HCT116 (cell line): ENCODE data around the gene GP1BA. TPM values are rescaled to one million over a fixed set of nuclear protein-coding genes. Genes with fewer than 3 reads are reported as not detected.

ENCODE experiments used
- ATAC-seq: fragments of 200-7000 bp; cut with Tn5 transposase; 2 replicates; pipeline ENCODE4 v1.9.1; 2020; ENCODE audit warnings: mild to moderate bottlenecking, moderate library complexity
- BruUV-seq: library from RNA; stranded (reverse); fragments of 400-500 nt; replicated peaks from 2 replicates; lab custom pipeline; 2021; lab: Mats Ljungman, UMichigan
- CTCF ChIA-PET: fragments of 300-600 bp; sonication (Branson Sonifier 250); formaldehyde crosslinking; loops from one replicate; lab custom pipeline; 2021; ENCODE audit warnings: antibody characterized with exemption; lab: Charles Lee
- POLR2A ChIA-PET: fragments of 300-600, 350-600 bp; sonication (Branson Sonifier 250); formaldehyde crosslinking; loops from one replicate; lab custom pipeline; 2021; ENCODE audit warnings: antibody characterized with exemption; lab: Charles Lee
- RAD21 ChIA-PET, 2 experiments: fragments of 300-600 bp; sonication (Branson Sonifier 250); formaldehyde crosslinking; loops; one replicate each; lab custom pipeline; 2023; ENCODE audit warnings: low total read pairs in 2 of 2; ENCODE audit not compliant: uncharacterized antibody in 2 of 2, unreplicated experiment in 2 of 2, low non-redundant PET in 1 of 2; lab: Charles Lee
- DNase-seq: peaks from one replicate; pipeline ENCODE4 v3.0.0-alpha.2; 2010; ENCODE audit warnings: low read depth, low spot score
- H2AFZ ChIP-seq: fragments of 200-600 bp; shearing (Covaris generic), sonication (generic); 2 replicates; pipeline ENCODE4 v1.6.1; 2017; ENCODE audit warnings: low read depth, mixed run types, mixed read lengths, antibody characterized with exemption, low read length; ENCODE audit not compliant: poor library complexity, severe bottlenecking
- H3K27ac ChIP-seq: 2 replicates; pipeline ENCODE4 v1.5.1; 2012; ENCODE audit warnings: low read depth, low read length
- H3K27me3 ChIP-seq: fragments of 200-600 bp; sonication (generic); 2 replicates; pipeline ENCODE4 v1.6.1; 2016; ENCODE audit warnings: mixed run types, low read length, mixed read lengths; ENCODE audit not compliant: insufficient read depth
- H3K36me3 ChIP-seq, 2 experiments: fragments of 200-500 bp in 1 of 2; fragments of 200-600 bp in 1 of 2; sonication (Bioruptor generic) in 1 of 2; sonication (generic) in 1 of 2; 2 replicates each; pipeline versions ENCODE4 v1.5.1 to v1.6.1; 2014 to 2016; ENCODE audit warnings: low read length in 2 of 2, inconsistent platforms in 1 of 2, mixed read lengths in 1 of 2, mixed run types in 1 of 2; ENCODE audit not compliant: insufficient read depth in 2 of 2, control insufficient read depth in 1 of 2
- H3K4me1 ChIP-seq, 2 experiments: fragments of 200-600 bp in 1 of 2; sonication (generic) in 1 of 2; 2 replicates each; pipeline versions ENCODE4 v1.5.1 to v1.6.1; 2012 to 2017; ENCODE audit warnings: low read length in 2 of 2, inconsistent platforms in 1 of 2, mild to moderate bottlenecking in 1 of 2, mixed read lengths in 1 of 2, mixed run types in 1 of 2, moderate library complexity in 1 of 2; ENCODE audit not compliant: insufficient read depth in 2 of 2, control insufficient read depth in 1 of 2
- H3K4me2 ChIP-seq: fragments of 200-600 bp; sonication (generic); 2 replicates; pipeline ENCODE4 v1.6.1; 2017; ENCODE audit warnings: mixed run types, low read length, mixed read lengths
- H3K4me3 ChIP-seq, 2 experiments: fragments of 200-600 bp in 1 of 2; sonication (generic) in 1 of 2; replicated peaks in 1 of 2; 2 replicates each; pipeline ENCODE4 v1.5.1; 2011 to 2016; ENCODE audit warnings: low read length in 2 of 2, control low read depth in 1 of 2, low read depth in 1 of 2, mild to moderate bottlenecking in 1 of 2, mixed read lengths in 1 of 2, mixed run types in 1 of 2
- H3K79me2 ChIP-seq: fragments of 200-600 bp; sonication (generic); 2 replicates; pipeline ENCODE4 v1.6.1; 2017; ENCODE audit warnings: mild to moderate bottlenecking, mixed run types, low read length, moderate library complexity, mixed read lengths; ENCODE audit not compliant: insufficient read depth
- H3K9ac ChIP-seq: fragments of 200-600 bp; sonication (generic); 2 replicates; pipeline ENCODE4 v1.6.1; 2016; ENCODE audit warnings: low read length, mixed read lengths
- H3K9me2 ChIP-seq: fragments of 200-600 bp; sonication (generic), shearing (Covaris generic); 2 replicates; pipeline ENCODE4 v1.6.1; 2017; ENCODE audit warnings: mixed run types, mild to moderate bottlenecking, moderate library complexity; ENCODE audit not compliant: insufficient read depth
- H3K9me3 ChIP-seq, 2 experiments: fragments of 200-500 bp in 1 of 2; fragments of 200-600 bp in 1 of 2; sonication (Bioruptor generic) in 1 of 2; sonication (generic) in 1 of 2; 2 replicates each; pipeline ENCODE4 v1.6.1; 2014 to 2017; ENCODE audit warnings: low read length in 2 of 2, mixed read lengths in 2 of 2, inconsistent platforms in 1 of 2, low read depth in 1 of 2, mild to moderate bottlenecking in 1 of 2, mixed run types in 1 of 2, moderate library complexity in 1 of 2; ENCODE audit not compliant: control insufficient read depth in 1 of 2, insufficient read depth in 1 of 2
- H4K20me1 ChIP-seq: fragments of 200-600 bp; sonication (generic), shearing (Covaris generic); 2 replicates; pipeline ENCODE4 v1.6.1; 2017; ENCODE audit warnings: mixed run types, mild to moderate bottlenecking, moderate library complexity; ENCODE audit not compliant: insufficient read depth
- MAX ChIP-seq: IDR thresholded peaks from 2 replicates; pipeline ENCODE4 v1.6.1; 2012
- intact Hi-C: fragments of 100-400 bp; cut with micrococcal nuclease; formaldehyde crosslinking; loops from 2 replicates; pipeline ENCODE4 v1.10.0; 2022
- total RNA-seq: library from RNA; stranded (reverse); gene quantifications from one replicate; pipeline ENCODE4 v1.2.1, GENCODE V29; 2021; ENCODE audit not compliant: unreplicated experiment
- TF ChIP-seq, protein P1 (sequence below), 3 experiments: fragments of 200-600 bp in 1 of 3; sonication (generic) in 1 of 3; IDR thresholded peaks in 2 of 3; conservative IDR thresholded peaks in 1 of 3; 2 replicates each; pipeline ENCODE4 v1.5.1; 2012 to 2017; ENCODE audit warnings: low read depth in 2 of 3, low read length in 2 of 3, antibody characterized with exemption in 1 of 3, borderline replicate concordance in 1 of 3, control low read depth in 1 of 3, mild to moderate bottlenecking in 1 of 3, mixed read lengths in 1 of 3, mixed run types in 1 of 3, moderate library complexity in 1 of 3; ENCODE audit not compliant: insufficient read depth in 1 of 3

GP1BA gene
- total RNA-seq, 1 experiment from 2014 or later, result not detected

DNA sequence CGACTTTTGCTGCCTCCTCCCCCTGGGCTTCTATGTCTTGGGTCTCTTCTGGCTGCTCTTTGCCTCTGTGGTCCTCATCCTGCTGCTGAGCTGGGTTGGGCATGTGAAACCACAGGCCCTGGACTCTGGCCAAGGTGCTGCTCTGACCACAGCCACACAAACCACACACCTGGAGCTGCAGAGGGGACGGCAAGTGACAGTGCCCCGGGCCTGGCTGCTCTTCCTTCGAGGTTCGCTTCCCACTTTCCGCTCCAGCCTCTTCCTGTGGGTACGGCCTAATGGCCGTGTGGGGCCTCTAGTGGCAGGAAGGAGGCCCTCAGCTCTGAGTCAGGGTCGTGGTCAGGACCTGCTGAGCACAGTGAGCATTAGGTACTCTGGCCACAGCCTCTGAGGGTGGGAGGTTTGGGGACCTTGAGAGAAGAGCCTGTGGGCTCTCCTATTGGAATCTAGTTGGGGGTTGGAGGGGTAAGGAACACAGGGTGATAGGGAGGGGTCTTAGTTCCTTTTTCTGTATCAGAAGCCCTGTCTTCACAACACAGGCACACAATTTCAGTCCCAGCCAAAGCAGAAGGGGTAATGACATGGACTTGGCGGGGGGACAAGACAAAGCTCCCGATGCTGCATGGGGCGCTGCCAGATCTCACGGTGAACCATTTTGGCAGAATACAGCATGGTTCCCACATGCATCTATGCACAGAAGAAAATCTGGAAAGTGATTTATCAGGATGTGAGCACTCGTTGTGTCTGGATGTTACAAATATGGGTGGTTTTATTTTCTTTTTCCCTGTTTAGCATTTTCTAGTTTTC lies 2.3 kb downstream of the GP1BA start:
- DNase-seq, result no peak

More for the DNA sequence above, 2.3 kb downstream of the GP1BA start:
- 0 out of 2 replicates have a peak overlapping the region, but pooled peaks have one; percentile 17 for H3K9ac ChIP-seq
- ATAC-seq, result peak; percentile 79
- ChIA-PET RAD21 (no interaction called here), CTCF (interaction anchor here (0.7 kb wide), 1 partner anchor 25 kb away, joined by 3 read pairs; no protein-coding TSS in a partner anchor), POLR2A (interaction anchor here (0.7 kb wide), 1 partner anchor 1723 kb away, joined by 3 read pairs; no protein-coding TSS in a partner anchor)
- intact Hi-C loops, result loop anchor here (2.0 kb wide), 1 partner anchor 14 kb away; no protein-coding TSS in a partner anchor
- H2AFZ ChIP-seq, result no peak overlapping the region
- H4K20me1 ChIP-seq, result no peaks in the 10 kb centered on the region
- H3K4me2 ChIP-seq, result peak overlapping the region; percentile 56
- H3K9me2 ChIP-seq, result no peaks in the 10 kb centered on the region
- BruUV-seq, result no TSS peak
- H3K27ac ChIP-seq, result no peak overlapping the region
- H3K79me2 ChIP-seq, result peaks cover 18% of the 10 kb centered on the region
- no peak overlapping the region for H3K4me3 ChIP-seq
- peaks cover 0 to 17% of the 10 kb centered on the region in 2 experiments; a peak in 1 of 4 replicates for H3K36me3 ChIP-seq
- H3K4me1 ChIP-seq, result peaks cover 9 to 22% of the 10 kb centered on the region in 2 experiments
- H3K27me3 ChIP-seq, result no peaks in the 10 kb centered on the region
- H3K9me3 ChIP-seq, result no peaks in the 10 kb centered on the region
- TF ChIP-seq, protein P1, sequence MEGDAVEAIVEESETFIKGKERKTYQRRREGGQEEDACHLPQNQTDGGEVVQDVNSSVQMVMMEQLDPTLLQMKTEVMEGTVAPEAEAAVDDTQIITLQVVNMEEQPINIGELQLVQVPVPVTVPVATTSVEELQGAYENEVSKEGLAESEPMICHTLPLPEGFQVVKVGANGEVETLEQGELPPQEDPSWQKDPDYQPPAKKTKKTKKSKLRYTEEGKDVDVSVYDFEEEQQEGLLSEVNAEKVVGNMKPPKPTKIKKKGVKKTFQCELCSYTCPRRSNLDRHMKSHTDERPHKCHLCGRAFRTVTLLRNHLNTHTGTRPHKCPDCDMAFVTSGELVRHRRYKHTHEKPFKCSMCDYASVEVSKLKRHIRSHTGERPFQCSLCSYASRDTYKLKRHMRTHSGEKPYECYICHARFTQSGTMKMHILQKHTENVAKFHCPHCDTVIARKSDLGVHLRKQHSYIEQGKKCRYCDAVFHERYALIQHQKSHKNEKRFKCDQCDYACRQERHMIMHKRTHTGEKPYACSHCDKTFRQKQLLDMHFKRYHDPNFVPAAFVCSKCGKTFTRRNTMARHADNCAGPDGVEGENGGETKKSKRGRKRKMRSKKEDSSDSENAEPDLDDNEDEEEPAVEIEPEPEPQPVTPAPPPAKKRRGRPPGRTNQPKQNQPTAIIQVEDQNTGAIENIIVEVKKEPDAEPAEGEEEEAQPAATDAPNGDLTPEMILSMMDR (IDR thresholded peaks at IDR 0.05 in 2 of 3, conservative IDR thresholded peaks at IDR 0.05 in 1 of 3; ENCODE audit: borderline replicate concordance in 1 of 3, insufficient read depth in 1 of 3, low read depth in 2 of 3, low read length in 2 of 3), result peak in 2 of 3 experiments; percentile 34 to 41; a peak in 3 of 6 replicates
- no peak for TF ChIP-seq MAX
